ENCODE data around the gene ZNF432.
"Not testable (repeated sequence)": the region's sequence is repeated elsewhere in the genome, so short reads cannot be mapped to it uniquely, and the experiment has no call there.

ZNF432 gene

DNA sequence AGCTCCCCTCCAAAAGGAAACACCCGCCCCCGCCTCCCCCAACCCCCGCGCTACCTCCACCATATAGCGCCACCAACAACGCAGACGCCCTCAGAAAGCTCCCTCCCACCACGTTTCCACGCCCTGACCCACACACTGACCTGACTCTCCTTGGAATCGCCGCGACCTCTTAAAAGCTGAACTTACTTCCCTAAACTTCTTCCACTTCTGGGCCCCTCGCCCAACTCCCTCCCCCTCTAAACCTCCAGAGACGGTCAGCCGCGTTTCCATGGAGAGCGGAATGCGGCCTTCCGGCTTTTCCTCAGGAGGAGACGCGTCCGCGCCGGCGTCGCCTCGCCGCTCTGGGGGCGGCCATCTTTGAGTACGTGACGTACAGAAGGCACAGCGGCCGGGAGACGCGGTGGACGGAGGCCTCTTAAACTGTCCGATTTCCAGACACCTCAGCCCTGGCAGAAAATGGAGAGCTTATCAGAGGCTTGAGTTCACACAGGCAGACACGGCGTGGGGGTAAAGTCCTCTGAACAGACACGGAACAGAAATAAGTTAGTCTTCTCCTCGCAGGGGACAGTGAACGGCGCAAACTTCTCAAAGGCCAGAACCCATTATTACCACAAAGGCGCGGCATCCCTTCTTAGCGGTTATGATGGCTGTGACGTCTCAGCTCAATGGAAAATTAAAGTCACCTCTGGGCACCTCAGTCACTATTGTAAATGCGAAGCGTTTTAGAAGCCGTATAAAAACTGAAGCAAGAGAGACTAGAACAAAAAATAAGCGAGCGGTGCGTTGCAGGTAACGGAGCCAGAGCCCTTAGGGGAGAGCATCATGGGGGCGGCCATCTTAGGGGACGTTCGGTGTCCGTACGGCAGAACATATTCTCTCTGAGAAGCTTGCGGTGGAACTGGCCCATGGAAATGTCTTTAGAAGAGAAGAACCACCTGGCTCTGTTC is at the start of gene ZNF432:
ZNF432 (minus strand) TSS at position 284 of the 947 bp plus-strand sequence. CDS start 1,970 bp downstream, outside the sequence.
- peak; percentile 81 to 85 for DNase-seq

DNA sequence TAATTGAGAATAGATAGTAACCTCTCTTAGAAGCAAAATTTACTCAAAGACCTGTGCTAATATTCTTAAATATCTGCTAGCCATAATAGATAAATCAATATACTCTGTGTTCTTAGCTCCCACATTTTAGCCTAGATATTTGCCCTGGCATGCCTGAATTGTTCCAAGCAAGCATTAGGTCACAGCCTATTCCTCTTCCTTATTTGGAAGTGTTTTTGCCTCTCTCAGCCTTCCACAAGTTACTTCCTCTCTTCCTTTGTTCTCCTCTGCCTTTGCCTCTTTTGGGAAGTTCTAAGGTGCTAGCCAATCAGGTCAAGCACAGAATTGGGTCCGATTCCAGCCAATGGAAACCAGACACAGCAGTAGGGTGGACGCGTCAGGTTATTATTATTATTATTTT is 47.8 kb upstream of the ZNF432 start:
- not testable (repeated sequence) for DNase-seq

DNA sequence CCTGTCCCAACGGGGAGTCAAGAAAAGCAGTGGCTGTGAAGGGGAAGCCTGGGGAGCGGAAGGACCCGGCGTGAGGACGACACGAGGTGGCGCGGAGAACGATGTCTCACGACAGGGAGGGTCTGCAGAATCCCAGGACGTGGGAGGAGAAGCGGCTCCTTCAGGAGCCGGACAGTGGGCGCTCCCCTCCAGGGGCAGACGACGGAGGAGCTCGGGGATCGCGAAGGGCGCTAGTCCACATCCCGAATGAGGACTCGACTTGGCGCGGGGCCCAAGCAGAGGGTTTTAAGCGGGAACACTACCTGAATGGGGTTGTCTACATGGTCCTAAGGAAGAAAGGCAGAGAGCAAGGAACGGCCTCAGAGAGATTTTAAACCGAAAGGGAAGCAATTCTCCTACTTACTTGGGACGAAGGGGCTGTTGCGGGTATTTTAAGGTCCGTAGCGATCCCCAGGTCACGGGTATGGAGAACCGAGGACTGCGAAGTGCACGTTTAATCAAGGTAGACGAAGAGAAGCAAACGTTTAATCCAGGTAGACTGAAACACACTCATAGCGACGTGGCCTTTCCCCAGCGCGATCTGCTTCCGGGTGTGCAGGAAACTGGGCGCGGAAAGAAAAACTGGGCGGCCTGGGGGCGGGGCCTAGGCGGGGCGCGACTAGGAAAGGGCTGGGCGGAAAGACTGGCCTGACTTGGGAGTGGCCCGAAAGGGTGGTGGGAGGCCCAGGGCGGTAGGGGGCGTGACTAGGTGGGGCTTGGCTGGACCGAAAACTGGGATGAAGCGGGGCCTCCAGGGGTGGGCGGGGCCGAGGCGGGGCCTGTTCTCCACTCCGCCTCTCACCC is 46.8 kb upstream of the ZNF432 start, which contains the start of gene ZNF841:
ZNF841 (minus strand) TSS at position 594 of the 843 bp plus-strand sequence. CDS start 10,964 bp downstream, outside the sequence.
- DNase-seq: peak; percentile 52 to 75

DNA sequence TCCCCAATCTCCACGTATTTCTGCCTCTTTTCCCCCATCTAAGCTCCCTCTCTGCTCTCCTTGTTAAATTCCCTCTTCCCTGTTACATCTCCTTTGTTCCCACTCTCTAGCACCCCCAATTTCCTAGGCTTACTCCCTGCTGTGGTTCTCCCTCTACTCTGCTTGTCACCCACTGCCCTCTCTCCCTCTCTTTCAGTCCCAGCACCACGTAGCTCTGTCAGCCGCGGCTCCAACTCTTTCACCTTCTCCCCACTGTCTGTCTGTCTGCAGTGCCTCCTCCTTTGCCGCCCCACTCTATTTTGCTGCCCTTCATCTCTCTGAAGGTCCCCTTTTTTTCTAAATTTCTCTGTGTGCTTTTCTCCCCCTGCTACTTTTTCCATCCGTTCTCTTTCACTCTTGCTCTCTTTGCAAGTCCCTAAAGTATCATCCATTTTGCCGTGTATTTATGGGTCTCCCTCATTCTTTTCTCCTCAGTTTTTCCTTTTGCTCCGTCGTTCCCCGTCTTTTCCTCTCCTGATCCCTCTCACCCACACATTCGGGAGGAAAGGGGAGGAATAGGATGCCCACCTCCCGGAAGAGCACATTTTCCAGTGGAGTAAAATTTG is 46.0 kb upstream of the ZNF432 start:
- no peak for DNase-seq

DNA sequence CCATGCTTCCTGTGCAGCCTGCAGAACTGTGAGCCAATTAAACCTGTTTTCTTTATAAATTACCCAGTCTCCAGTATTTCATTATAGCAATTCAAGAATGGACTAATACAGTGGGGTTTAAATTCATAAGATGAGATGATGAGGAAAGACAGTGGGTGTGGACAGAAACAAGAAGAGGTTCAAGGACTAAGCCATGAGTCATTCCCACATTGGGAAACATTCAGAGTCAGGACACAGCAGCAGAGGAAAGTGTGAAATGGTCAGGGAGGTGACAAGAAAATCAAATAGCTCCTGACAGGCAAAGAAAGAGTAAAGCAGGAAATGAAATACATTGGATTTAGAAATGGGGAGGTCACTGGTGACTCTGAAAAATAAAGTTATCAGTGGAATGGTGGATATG is 37.8 kb upstream of the ZNF432 start:
- DNase-seq: no peak

DNA sequence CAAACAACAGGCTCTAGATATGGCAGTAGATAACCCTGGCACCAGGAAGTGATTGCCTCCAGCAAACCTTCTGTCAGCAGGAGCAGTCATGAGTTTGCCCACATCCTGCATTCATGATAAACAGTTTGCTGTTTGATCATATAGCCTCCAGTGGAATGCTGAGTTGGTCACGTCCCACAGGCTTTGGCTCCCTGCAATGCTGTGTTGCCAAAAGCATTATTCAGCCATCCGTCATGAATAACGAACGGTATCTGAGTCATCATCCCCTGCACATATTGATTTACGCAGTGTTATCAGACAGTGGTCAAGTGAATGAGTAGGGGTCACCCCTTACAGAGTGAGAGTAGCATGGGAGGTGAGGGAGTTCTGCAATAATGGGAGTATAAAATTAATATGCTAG is 21.9 kb upstream of the ZNF432 start:
- DNase-seq: no peak

DNA sequence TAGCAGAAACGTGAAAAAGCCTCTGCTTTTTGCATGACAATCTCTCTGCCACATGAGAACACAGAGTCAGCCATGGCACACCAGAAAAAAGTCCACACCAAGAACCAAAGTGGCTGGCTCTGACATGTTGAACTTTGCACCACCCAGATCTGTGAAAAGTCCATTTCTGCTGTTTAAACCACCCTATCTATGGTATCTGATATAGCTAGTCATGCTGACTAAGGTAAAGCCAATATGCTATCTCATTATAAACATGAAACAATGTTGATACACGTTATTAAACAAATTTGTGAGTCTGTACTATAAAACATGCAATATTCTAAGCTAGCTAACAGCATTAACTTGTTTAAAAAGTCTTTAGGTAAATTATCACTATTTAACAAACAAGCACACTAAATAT is 21.0 kb upstream of the ZNF432 start:
- no peak for DNase-seq

DNA sequence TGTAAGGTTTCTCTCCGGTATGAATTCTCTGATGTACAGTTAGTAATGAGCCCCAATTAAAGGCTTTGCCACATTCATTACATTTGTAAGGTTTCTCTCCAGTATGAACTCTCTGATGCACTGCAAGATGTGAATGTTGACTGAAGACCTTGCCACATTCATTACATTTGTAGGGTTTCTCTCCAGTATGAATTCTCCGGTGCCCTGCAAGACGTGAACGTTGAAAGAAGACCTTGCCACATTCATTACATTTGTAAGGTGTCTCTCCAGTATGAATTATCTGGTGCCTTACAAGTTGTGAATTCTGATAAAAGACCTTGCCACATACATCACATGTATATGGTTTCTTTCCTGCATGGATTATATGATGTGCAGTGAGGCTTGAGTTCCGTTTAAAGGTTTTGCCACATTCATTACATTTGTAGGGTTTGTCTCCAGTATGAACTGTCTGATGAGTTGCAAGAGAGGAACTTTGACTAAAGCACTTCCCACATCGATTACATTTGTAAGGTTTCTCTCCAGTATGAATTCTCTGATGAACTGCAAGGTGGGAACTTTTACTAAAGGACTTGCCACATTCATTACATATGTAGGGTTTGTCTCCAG is 17.7 kb upstream of the ZNF432 start:
- no peak for DNase-seq

DNA sequence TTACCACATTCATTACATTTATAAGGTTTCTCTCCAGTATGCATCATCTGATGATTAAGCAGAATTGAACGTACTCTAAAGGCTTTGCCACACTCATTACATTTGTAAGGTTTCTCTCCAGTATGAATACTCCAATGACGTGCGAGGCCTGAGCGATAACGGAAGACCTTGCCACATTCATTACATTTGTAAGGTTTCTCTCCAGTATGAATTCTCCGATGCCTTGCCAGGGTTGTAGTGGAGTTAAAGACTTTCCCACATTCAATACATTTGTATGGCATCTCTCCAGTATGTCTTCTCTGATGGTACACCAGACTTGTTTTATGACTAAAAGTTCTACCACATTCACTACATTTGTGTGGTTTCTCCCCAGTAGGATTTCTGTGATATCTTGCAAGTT is 16.8 kb upstream of the ZNF432 start:
- no peak for DNase-seq

DNA sequence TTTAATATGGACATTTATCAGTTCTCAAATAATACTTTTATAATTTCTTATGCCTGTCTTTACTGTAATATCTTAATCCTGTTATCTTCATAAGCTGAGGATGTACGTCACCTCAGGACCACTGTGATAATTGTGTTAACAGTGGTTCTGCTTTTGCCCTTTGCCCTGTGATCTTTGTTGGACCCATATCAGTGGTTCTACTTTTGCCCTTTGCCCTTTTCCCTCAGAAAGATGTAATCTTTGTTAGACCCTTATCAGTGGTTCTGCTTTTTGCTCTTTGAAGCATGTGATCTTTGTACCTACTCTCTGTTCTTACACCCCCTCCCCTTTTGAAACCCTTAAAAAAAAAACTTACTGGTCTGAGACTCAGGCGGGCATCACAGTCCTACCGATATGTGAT is 7.8 kb upstream of the ZNF432 start:
- DNase-seq: not testable (repeated sequence)

DNA sequence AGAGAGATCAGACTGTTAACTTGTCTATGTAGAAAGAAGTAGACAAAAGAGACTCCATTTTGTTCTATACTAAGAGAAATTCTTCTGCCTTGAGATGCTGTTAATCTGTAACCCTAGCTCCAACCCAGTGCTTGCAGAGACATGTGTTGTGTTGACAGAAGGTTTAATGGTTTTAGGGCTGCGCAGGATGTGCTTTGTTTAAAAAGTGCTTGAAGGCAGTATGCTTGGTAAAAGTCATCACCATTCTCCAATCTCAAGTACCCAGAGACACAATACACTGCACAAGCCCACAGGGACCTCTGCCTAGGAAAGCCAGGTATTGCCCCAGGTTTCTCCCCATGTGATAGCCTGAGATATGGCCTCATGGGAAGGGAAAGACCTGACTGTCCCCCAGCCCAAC is 3.1 kb upstream of the ZNF432 start:
- DNase-seq: not testable (repeated sequence)

DNA sequence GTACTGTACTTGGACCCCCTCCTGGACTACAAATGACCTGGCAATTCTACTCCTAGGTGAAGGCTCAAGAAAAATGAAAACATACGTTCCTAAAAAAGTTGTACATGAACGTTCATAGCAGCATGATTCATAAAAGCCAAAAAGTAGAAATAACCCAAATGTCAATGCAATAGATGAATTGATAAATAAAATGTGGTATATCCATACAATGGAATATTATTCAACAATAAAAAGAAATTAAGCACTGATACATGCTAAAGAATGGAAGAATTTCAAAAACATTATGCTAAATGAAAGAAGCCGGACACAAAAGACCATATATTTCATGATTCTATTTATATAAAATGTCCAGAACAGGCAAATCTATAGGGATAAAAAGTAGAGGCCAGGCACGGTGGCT is 9.5 kb downstream of the ZNF432 start:
- no peak for DNase-seq

DNA sequence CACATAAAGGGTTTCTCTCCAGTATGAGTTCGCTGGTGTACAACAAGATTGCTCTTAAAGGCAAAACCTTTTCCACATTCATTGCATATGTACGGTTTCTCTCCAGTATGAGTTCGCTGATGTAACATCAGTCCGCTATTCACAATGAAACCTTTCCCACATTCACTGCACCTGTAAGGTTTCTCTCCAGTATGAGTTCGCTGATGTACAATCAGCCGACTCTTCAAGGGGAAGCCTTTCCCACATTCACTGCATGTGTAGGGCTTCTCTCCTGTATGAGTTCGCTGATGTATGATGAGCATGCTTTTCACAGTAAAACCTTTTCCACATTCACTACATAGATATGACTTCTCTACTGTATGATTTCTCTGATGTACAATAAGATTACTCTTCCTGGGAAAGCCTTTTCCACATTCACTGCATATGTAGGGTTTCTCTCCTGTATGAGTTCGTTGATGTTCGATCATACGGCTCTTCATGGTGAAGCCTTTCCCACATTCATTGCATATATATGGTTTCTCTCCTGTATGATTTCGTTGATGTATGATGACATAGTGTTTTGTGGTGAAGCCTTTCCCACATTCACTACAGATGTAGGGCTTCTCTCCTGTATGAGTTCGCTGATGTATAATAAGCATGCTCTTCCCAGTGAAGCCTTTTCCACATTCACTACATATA is 14.4 kb downstream of the ZNF432 start:
- DNase-seq: no peak

DNA sequence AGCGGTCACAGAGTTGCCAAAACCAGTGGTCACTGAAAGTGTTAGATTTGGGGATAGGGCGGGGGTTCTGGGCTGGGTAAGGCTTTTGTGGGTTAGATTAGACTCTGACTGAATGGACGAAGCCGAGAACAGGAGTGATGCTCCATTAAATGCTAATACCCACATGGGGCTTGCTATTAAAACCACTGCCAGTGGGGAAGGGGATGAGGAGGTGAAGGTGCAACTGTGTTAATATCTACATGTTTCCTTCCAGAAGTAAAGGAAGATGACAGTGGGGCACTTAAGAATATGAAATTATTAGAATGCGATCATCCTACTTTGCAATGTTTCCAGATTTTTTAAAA is 19.9 kb downstream of the ZNF432 start:
- peak in 1 of 2 donors; percentile 43 for DNase-seq

DNA sequence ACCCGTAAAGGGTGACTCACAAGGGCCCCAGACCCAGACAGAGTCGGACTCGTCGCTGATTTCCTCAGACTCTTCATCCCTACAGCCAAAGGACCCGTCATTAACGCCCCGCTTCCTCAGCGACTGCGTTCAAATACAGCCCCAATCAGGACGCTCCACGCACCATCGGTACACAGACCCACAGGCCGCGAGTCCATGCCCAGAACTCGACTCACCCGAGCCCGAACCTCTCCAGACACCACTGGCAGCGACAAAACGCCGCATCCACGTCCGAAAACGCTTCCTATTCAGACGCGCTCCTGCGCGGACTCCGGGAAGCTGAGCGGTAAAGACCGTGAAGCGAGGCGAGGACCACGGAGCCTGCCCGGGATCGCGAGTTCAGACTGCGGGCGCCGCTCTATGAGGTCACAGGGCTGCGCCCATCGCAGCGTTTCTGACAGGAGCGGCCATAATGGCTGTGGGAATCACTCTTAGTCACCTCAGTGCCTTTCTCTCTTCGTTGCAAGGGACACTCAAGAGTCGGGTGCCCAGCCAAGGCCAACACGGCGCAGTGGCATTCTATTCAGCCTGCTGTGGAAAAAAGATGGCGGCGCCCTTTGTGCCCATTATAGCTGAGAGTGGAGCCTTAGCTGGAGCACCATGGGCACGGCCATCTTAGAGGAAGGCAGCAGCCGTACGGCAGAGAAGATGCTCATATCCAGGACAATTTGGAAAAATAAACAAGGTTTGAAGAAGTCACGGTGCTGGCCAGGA is 20.4 kb downstream of the ZNF432 start, which contains the start of gene ZNF614:
ZNF614 (minus strand) TSS at position 353 of the 753 bp plus-strand sequence. CDS start 2,634 bp downstream, outside the sequence.
- peak; percentile 77 to 85 for DNase-seq

DNA sequence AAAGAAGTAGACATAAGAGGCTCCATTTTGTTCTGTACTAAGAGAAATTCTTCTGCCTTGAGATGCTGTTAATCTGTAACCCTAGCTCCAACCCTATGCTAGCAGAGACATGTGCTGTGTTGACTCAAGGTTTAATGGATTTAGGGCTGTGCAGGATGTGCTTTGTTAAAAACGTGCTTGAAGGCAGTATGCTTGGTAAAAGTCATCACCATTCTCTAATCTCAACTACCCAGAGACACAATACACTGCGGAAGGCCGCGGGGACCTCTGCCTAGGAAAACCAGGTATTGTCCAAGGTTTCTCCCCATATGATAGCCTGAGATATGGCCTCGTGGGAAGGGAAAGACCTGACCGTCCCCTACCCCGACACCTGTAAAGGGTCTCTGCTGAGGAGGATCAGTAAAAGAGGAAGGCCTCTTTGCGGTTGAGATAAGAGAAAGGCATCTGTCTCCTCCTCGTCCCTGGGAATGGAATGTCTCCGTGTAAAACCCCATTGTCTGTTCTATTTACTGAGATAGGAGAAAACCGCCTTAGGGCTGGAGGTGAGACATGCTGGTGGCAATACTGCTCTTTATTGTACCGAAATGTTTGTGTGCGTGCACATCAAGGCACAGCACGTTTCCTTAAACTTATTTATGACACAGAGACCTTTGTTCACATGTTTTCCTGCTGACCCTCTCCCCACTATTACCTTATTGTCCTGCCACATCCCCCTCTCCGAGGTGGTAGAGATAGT is 22.2 kb downstream of the ZNF432 start:
- DNase-seq: not testable (repeated sequence)

DNA sequence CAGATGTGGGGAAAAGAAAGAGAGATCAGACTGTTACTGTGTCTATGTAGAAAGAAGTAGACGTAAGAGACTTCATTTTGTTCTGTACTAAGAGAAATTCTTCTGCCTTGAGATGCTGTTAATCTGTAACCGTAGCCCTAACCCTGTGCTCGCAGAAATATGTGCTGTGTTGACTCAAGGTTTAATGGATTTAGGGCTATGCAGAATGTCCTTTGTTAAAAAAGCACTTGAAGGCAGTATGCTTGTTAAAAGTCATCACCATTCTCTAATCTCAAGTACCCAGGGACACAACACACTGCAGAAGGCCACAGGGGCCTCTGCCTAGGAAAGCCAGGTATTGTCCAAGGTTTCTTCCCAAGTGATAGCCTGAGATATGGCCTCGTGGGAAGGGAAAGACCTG is 24.2 kb downstream of the ZNF432 start:
- not testable (repeated sequence) for DNase-seq

DNA sequence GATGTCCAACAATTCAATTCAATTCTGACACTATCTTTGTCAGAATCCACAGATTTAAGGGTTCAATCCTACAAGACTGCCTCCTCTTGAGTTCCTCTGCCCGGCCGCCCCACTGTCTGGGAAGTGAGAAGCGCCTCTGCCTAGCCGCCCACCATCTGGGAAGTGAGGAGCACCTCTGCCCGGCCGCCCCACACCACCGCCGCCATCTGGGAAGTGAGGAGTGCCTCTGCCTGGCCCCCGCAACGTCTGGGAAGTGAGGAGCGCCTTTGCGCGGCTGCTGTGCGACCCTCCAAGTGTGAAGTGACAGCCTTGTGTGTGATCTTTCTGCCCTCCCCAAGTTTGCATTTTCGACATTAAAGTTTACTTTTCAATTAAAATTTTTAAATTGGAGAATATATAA is 26.4 kb downstream of the ZNF432 start:
- DNase-seq: no peak

DNA sequence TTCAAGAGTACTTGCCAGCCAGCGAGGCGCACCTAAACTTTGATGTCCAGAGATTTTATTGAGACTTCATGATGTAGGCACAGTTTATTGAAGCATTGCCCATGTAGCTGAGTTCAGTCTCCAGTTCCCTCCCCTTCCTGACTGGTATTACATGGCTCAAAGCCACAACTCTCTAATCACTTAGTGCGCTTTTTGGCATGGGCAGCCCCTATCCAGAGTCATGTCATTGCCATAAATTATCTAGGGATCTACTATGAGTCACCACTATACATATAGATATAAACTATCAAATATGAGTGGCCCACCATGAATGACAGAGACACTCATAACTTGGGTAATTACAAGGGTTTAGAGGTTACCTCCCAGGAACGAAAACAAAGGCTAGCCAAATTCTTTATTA is 28.1 kb downstream of the ZNF432 start:
- DNase-seq: no peak

DNA sequence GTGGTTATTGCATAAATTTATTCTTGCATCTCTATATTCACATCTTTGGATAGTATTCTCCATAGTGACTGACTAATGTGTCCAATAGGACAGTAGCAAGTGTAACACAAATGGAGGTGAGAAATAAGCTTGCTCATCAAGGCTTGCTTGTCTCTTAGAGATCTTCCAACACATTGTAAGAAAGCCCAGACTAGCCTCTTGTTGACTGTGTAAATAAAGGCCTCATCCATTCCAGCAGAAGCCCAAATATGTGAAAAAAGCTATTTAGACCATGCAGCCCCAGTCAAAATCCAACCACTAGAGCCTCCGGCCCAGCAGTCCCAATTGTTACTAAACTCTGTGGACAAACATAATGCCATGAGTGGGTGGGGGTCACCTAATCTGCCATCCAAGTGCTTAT is 38.0 kb downstream of the ZNF432 start:
- no peak for DNase-seq

Measured in bone marrow (tissue), 2 donors.